DMS79 treated with DMSO at 0.1 percent for 48 hours (cell line): ENCODE data around the gene HSPBAP1.
"Not testable (repeated sequence)": the region's sequence is repeated elsewhere in the genome, so short reads cannot be mapped to it uniquely, and the experiment has no call there.

ENCODE experiments used
- DNase-seq: peaks from one replicate; lab custom pipeline; 2025; lab: John Stamatoyannopoulos, UW

Gene HSPBAP1

DNA sequence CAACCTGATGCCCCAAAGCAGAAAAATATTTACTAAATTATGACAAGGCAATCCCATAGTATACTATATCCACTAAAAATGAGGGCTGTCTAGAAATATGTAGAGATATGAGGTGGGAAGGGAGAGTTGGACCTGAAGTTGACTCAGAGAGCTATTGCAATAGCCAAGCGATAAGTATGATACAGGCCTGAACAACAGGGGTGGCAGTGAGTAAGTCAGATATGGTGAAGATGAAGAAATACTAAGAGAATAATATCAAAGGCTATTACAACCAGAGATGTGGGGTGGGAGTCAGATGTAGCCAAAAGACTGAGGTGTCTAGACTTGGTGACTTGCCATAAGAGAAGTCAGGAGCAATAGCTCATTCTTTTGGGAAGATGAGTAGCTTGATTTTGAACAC lies 9.2 kb downstream of the HSPBAP1 start:
- no peak for DNase-seq

DNA sequence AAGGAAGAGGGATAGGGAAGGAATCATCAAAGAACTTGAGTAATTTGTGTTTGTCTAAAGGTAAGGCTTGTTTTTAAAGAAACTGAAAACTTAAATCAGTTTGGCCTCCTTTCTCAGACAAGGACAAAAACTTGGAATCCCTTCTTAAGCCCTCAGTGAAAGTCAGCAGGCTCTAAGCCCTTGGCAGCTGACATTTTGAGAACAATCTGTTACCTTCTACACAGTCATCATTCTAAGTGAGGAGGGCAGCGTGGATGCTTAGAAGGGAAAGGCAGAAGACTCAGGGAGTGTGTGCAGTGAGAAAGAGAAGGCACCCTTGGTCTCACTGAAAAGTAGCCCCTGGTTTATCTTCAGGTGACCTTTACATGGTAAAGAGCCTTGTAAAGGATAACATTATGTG lies 10.8 kb downstream of the HSPBAP1 start:
- no peak for DNase-seq

DNA sequence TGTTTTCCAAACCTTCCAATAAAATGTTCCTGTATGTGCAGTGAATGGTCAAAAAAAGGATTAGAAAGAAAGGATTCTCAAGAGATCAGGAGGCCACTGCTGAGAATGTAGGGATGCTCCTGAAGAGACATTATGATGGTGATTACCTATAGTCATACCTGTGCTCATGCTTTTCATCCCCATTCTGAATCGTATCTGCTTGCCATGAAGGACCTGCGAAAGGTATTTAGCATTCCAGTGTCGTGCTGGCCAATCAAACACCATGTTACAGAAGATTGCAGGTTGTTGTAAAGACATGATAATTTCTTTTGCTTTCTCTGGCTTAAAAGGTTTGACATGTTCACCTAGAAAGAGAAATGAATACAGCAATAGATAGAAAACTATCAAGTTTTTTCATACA lies 16.1 kb downstream of the HSPBAP1 start:
- no peak for DNase-seq

DNA sequence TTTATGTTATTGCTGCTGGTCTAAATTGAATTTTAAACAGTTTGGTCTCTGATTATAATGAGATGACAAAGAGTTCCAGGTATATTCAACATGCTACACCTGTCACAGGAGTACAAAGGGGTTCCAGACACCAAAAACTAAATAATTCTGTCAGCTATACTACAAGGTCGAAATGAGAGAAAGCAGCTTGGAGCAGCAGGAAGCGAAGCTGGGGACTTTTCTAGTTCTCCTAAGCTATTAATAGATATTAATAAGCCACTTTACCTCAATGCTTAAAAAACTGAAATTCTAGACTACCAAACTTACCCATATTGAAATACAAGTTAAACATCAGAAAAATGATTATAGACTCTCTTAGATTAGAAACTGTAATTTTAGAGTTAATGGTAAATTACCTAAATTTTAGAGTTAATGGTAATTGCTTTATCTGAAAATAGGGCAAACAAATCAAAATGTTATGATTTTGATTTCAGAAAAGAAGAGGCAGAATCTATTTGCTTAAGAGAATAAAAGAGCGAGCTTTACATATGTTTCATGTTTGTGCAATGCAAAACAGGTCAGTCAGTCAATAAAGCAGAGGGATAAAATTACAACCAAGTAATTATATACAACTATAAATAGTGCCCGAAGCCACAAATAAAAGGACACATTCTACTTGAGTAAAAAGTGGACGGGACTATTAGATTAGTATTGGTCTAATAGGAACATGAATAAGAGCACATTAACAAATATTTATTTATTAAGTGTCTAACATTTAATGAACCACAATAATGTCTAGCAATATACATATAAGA lies 16.8 kb downstream of the HSPBAP1 start:
- no peak for DNase-seq

DNA sequence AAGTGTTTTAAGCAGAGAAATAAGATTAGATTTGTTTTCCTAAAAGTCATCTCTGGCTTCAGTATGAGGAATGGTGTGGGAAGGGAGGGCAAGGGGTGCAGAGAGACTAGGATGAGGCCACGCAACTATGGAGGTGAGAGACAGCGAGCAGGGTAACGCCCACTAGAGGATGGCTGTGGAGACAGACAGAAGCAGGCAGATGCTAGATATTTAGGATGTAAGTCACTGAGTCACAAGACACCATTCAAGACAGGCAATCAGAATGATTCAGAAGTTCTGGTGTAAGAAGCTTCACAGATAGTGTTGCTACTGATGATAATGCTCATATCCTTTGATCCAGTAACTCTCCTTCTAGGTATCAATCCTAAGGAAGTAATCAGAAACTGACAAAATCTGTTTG lies 19.1 kb downstream of the HSPBAP1 start:
- no peak for DNase-seq

DNA sequence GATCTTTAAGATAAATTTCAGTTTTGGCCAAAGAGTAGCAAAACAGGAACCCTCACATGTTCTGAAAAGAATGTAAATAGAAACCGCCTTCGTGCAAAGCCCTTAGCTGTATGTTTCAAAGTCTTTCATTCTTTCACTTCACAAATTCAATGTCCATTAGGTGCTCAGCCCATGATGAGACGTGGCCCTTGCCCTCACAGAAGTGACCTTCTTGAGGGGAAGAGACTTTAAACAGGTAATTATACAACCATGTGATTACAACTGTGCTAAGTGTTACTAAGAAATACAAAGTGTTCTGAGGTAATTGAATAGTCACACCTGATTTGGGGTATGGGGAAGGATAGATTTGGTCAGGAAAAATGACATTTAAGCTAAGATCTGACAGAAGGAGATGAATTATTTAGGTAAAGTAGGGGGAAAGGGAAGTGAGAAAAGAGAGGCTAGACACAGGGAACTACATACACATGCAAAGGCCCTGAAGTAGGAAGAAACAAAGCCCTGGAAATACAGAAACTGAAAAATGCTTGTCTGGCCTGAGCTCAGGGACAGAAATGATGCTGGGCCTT lies 19.6 kb downstream of the HSPBAP1 start:
- DNase-seq = no peak

DNA sequence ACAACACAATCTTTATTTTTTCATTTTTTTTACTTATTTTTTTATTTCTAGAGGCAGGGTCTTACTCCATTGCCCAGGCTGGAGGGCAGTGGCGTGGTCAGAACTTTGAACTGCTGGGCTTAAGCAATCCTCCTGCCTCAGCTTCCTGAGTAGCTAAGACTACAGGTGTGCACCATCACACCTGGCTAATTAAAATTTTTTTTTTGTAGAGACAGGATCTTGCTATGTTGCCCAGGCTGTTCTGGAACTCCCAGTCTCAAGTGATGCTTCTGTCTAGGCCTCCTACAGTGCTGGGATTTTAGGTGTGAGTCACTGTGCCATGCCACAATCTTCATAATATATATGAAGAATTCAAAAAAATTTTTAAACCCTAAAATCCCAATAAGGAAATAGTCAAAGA lies 20.8 kb downstream of the HSPBAP1 start:
- DNase-seq = no peak

DNA sequence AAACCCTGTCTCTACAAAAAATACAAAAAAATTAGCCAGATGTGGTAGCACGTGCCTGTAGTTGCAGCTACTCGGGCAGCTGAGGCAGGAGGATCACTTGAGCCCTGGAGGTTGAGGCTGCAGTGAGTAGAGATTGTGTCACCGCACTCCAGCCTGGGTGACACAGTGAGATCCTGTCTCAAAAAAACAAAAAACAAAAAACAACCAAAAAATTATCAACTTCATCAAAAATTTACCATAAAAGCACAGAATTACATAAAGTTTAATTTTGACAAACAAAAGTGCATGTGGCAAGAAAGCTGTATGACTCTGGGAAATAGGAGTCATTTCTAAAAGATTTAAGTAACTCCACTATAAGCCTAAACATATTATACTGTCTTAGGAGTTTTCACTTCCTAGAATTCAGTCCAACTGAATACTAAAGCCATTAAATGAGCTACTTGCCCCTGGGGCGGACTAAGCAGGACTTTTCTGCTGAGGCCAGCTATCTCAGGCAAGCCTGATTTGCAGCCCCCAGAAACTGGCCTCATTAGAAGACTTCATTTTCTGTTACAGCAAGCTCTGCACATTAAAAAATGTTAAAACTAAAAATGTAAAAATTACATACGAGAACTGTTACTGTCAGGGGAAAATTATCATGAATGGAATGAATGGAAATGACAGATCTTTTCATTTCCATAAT lies 23.0 kb downstream of the HSPBAP1 start:
- no peak for DNase-seq

DNA sequence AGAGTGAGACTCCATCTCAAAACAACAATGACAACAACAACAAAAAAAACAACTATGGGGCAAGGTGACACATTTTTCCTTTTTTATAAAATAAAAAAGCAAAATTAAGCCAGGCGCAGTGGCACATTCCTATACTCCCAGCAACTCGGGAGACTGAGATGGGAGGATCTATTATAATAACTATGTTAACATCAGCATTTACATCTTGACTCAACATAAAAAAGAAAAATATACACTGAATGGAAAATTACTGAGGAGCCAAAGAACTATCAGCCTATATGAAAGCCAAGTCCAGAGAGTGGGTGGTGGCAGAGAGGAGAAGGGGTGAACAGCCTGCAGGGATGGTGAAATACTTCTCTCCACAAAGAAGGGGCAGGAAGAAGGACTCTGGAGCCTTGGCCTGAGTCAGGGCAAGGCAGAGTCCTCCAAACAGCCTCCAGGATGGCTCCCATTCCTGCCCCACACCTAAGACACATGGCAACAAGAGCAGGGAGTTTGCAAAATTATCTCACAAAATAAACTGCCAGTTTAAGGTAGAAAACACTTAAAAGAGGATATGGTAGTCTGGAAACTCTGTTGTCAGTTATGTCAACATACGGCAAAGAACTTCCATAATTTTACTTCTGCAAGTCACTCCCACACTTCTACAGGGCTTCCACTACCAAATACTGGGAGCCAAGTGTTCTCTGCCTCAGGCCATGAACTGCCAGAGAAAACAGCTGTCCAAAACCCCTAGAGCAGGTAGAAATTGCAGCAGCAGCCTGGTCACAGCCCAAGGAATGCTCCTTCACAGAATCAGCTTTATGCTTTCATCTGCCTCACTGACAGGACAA lies 25.9 kb downstream of the HSPBAP1 start:
- DNase-seq = no peak

DNA sequence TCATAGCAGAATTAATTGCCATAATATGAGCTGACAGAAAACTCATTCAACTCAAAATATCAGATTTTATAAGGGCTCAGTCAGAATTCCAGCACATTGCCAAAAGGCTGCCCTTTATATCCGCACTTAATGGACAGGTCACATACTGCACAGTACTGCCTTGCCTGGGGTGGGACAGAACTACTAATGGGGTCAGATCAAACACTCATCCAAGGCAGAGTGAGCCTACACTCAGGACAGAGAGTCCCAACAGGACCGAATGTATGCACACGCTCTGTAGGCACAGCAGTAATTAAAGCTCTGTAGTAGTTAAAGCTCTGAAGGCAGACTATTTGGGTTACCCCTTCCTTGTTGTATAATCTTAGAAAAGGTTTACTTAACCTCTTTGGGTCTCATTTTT lies 27.2 kb downstream of the HSPBAP1 start:
- no peak for DNase-seq

DNA sequence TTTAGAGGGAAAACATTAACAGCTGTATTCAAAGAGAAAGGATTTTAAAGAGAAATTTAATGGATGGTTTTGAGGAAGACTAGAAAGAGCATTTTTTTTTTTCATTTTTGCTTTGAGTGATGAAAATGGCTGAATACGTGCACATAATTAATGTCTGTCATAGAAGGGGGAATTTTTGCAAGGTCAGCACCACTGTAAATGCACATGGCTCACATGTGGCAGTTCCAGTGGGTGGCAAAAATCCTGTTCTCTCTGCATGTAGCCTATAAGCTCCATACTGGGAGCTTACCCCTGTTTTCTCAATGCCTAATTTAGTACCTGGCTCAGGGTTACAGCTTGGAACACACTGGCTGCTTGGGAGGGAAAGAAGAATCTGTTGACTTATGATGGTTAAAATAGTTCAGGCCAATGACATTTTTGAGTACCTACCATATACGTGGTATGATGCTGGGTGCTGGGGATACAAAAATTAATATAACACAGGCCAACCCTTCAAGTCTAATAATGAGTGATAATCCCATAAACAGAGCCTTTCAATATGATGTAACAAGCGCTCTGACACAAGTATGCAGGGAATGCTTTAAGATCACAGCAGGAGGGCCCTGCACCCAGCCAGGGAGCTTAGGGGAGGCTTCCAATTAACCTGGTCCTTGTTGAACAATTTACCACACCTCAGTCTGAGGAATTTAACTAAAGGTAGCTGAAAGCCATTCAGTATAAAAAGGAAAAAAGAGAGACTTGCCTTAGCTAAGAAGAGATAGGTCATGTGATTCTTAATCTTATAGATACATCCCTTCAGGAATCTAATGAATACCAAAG lies 33.0 kb downstream of the HSPBAP1 start:
- DNase-seq = no peak

DNA sequence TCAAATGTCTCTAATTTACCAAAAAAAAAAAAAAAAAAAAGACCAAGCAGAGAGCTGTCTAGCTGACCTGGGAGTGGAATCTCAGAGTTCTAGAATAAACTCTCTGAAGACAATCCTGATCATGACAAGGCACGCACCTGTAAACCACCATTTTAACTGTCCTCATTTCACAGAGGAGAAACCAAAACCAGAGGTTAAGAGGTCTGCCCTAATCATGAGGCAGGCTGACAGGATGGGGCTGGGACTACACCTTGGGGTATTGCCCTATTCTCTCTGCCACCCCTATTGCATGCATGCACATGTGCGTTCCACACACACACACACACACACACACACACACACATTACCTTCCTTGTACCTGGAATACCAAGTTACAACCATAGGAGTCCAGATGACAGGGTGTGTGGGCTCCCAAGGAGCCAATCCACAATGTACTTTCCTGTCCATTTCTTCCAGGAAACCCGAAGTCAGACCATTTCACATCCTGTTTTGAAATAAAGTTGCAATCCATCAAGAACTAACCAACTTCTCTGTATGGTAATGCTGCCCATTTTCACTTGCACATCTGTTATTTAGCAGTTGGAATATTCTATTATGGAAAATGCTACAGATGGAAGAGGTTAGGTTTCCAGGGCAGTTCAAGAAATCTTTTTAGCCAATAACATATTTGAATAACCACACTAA lies 34.6 kb downstream of the HSPBAP1 start:
- DNase-seq = no peak

DNA sequence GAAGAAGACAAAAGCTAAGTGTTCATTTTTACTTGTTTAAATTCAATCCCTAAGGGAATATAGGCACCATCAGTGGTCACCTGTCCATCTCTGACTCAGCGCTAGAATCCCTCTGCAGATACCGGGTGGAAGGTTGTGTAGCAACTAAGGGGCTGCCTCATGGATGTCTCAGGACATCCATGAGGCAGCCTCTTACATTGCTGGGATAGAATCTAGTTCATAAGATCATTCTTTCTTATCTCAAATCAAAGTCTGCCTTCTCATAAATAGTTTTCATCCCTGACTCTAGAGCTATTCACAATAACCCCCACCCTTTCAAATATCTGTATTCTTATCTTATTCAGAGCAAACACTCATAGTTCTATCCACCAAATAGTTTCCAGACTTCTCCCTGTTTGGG lies 38.1 kb downstream of the HSPBAP1 start:
- no peak for DNase-seq

DNA sequence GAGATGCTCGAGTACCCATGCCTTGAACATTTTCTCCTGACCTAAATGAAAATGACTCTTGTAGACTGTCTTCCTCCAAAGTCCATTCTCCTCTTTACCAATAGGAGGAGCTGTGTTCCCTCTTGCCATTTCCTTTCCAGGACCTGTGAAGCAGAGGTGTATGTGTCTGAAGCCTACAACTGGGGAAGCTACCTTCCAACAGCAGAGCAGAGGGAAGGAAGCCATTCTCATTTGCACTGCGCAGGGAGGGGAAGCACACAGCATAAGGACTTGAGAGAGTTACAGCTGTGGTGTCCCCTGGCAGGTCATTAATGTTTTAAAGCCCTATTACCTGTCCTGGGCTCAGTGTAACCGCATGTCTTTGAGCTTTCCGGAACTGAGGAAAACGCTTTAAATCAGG lies 38.7 kb downstream of the HSPBAP1 start:
- no peak for DNase-seq

DNA sequence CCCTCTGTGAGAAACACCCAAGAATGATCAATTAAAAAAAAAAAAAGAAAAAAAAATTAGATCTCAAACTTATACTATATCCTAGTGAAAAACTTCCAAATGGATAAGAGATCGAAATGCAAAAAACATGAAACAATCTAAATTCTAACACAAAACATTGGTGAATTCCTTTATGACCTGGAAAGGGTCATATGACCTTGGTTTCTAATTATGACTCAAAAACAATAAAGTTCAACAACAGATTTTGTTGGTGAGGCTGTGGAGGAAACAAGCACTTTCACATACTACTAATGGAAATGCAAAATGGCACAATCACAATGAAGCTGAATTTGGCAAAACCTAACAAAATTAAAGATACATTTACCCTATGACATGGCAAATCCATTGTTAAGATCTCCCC lies 45.3 kb downstream of the HSPBAP1 start:
- no peak for DNase-seq

DNA sequence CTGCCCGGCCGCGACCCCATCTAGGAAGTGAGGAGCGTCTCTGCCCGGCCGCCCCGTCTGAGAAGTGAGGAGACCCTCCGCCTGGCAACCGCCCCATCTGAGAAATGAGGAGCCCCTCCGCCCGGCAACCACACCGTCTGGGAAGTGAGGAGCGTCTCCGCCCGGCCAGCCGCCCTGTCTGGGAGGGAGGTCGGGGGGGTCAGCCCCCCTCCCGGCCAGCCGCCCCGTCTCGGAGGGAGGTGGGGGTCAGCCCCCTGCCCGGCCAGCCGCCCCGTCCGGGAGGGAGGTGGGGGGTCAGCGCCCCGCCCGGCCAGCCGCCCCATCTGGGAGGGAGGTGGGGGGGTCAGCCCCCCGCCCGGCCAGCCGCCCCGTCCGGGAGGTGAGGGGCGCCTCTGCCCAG lies 46.3 kb downstream of the HSPBAP1 start:
- not testable (repeated sequence) for DNase-seq

DNA sequence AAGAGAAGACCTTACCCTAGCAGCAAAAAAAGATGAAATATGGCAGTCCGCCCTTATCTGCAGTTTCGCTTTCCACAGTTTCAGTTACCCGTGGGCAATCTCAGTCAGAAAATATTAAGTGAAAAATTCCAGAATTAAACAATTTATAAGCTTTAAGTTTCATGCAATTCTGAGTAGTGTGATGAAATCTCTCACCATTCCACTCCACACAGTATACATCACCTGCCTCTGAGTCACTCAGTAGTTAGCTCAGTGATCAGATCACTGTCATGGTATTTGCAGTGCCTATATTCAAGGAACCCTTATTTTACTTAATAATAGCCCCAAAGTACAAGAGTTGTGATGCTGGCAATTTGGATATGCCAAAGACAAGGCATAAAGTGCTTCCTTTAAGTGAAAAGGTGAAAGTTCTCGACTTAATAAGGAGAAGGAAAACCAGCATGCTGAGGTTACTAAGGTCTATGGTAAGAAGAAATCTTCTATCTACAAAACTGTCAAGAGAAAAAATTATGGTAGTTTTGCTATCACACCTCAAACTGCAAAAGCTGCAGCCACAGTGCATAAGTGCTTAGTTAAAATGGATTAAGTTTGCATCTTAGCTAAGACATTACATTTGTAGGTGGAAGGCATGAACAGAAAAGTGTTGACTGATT lies 48.1 kb downstream of the HSPBAP1 start:
- no peak for DNase-seq

DNA sequence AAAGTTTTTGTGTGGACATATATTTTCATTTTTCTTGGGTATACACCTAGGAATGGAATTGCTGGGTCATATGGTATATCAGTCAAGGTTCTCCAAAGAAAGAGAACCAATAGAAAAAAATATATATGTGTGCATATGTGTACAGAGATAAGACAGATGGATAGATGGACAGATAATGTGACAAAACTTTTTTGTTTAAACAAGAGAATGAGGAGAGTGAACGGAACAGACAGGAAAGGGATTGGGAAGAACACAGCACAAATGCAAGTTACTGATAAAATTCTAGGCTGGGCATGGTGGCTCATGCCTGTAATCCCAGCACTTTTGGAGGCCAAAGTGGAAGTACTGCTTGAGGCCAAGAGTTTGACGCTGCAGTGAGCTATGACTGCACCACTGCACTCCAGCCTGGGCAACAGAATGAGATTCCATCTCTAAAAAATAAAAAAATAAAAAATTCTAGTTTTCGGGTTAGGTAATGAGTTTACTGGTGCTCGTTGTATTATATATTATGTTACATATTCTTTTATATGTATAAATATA lies 50.0 kb downstream of the HSPBAP1 start:
- no peak for DNase-seq

DNA sequence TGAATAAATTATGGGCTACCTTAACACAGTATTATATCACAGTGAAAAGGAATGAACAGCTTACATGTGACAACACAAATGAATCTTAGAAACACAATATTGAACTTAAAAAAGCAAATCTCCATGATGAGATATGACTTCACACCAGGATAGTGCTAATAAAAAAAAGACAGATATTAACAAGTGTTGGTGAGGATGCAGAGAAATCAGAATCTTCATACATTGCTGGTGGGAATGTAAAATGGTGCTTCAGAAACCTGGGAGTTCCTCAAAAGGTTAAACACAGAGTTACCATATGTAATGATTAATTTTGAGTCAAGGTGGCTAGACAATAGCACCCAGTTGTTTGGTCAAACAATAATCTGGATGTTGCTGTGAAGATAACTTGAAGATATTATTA lies 51.4 kb downstream of the HSPBAP1 start:
- no peak for DNase-seq

DNA sequence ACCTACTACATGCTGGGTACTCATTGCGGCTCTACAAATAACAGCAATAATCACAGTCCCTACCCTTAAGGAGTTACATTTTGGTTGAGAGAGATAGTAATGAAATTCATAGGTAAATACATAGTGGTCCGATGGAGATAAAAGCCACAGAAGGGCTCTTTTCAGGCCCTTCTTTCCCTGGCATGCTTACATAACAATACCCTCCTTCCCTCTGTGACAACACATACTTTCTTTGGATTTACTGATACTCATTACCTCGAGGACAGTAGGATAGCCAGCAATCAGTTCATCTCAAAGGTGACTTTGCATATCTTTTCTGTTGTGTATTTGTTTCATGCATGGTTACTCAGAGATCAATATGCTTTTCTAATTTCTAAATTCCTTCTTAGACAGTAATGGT lies 54.5 kb downstream of the HSPBAP1 start:
- no peak for DNase-seq
